Measurements from ENCODE around the gene SDC3. TPM values are rescaled to one million over a fixed set of nuclear protein-coding genes. Genes with fewer than 3 reads are reported as not detected.

The SDC3 gene
- total and polyA plus RNA-seq, 2 donors (not counting 1 experiment from before 2014, with no cell fraction given): 13.7 to 32.9 TPM

GRCh38 chr1:30845904-30846290 lies 62.7 kb downstream of the SDC3 start:
- no peak overlapping the region for H3K27ac ChIP-seq (ENCODE audit: insufficient read depth, low read length)
- peaks cover 8% of the 10 kb centered on the region for H3K27me3 ChIP-seq (ENCODE audit: control insufficient read depth, insufficient read depth, low read length)
- no peaks in the 10 kb centered on the region for H3K79me2 ChIP-seq (ENCODE audit: control insufficient read depth, insufficient read depth, low read length)
- TF ChIP-seq CTCF (conservative IDR thresholded peaks at IDR 0.05 in 1 of 2, IDR thresholded peaks at IDR 0.05 in 1 of 2; ENCODE audit: low read depth in 1 of 2, low read length in 2 of 2) (no peak), EZH2 (IDR thresholded peaks at IDR 0.05; ENCODE audit: low read length, missing control alignments) (no peak)
- H3K4me3 ChIP-seq (replicated peaks in 1 of 4; ENCODE audit: control extremely low read depth in 1 of 4, insufficient read depth in 1 of 4, low read depth in 3 of 4, low read length in 4 of 4): no peak overlapping the region
- H3K4me2 ChIP-seq (ENCODE audit: extremely low read depth, insufficient read depth, low read length): no peak overlapping the region
- H3K36me3 ChIP-seq (ENCODE audit: control insufficient read depth, insufficient read depth, low read length): no peaks in the 10 kb centered on the region
- no peaks in the 10 kb centered on the region for H4K20me1 ChIP-seq (ENCODE audit: control insufficient read depth, extremely low read depth, insufficient read depth, low read length)
- H2AFZ ChIP-seq (ENCODE audit: low read length): no peak overlapping the region
- H3K9ac ChIP-seq (ENCODE audit: insufficient read depth, low read length): no peak overlapping the region
- H3K4me1 ChIP-seq (ENCODE audit: control insufficient read depth, extremely low read depth, insufficient read depth, low read length): no peaks in the 10 kb centered on the region
- H3K9me3 ChIP-seq (ENCODE audit: control insufficient read depth, insufficient read depth, low read depth, low read length): no peaks in the 10 kb centered on the region
- no peak for DNase-seq (ENCODE audit: low read depth in 2 of 2)

GRCh38 chr1:30845237-30845903 lies 63.2 kb downstream of the SDC3 start:
- Histone ChIP-seq H3K4me2 (ENCODE audit: extremely low read depth, insufficient read depth, low read length) (no peak overlapping the region), H3K9ac (ENCODE audit: insufficient read depth, low read length) (no peak overlapping the region), H3K27me3 (ENCODE audit: control insufficient read depth, insufficient read depth, low read length) (peaks cover 13% of the 10 kb centered on the region), H3K4me3 (replicated peaks in 1 of 4; ENCODE audit: control extremely low read depth in 1 of 4, insufficient read depth in 1 of 4, low read depth in 3 of 4, low read length in 4 of 4) (no peak overlapping the region), H3K79me2 (ENCODE audit: control insufficient read depth, insufficient read depth, low read length) (no peaks in the 10 kb centered on the region), H2AFZ (ENCODE audit: low read length) (no peak overlapping the region), H3K4me1 (ENCODE audit: control insufficient read depth, extremely low read depth, insufficient read depth, low read length) (no peaks in the 10 kb centered on the region), H3K36me3 (ENCODE audit: control insufficient read depth, insufficient read depth, low read length) (no peaks in the 10 kb centered on the region), H4K20me1 (ENCODE audit: control insufficient read depth, extremely low read depth, insufficient read depth, low read length) (no peaks in the 10 kb centered on the region), H3K9me3 (ENCODE audit: control insufficient read depth, insufficient read depth, low read depth, low read length) (no peaks in the 10 kb centered on the region), H3K27ac (ENCODE audit: insufficient read depth, low read length) (no peak overlapping the region)
- DNase-seq (ENCODE audit: low read depth in 2 of 2): peak in 1 of 2 donors; percentile 14
- TF ChIP-seq CTCF (conservative IDR thresholded peaks at IDR 0.05 in 1 of 2, IDR thresholded peaks at IDR 0.05 in 1 of 2; ENCODE audit: low read depth in 1 of 2, low read length in 2 of 2) (no peak), EZH2 (IDR thresholded peaks at IDR 0.05; ENCODE audit: low read length, missing control alignments) (no peak)

- Histone ChIP-seq H3K27me3 (ENCODE audit: control insufficient read depth, insufficient read depth, low read length) (peaks cover 14% of the 10 kb centered on the region), H3K9me3 (ENCODE audit: control insufficient read depth, insufficient read depth, low read depth, low read length) (no peaks in the 10 kb centered on the region), H3K79me2 (ENCODE audit: control insufficient read depth, insufficient read depth, low read length) (no peaks in the 10 kb centered on the region), H3K9ac (ENCODE audit: insufficient read depth, low read length) (no peak overlapping the region), H2AFZ (ENCODE audit: low read length) (no peak overlapping the region), H3K4me3 (replicated peaks in 1 of 4; ENCODE audit: control extremely low read depth in 1 of 4, insufficient read depth in 1 of 4, low read depth in 3 of 4, low read length in 4 of 4) (no peak overlapping the region), H4K20me1 (ENCODE audit: control insufficient read depth, extremely low read depth, insufficient read depth, low read length) (no peaks in the 10 kb centered on the region), H3K27ac (ENCODE audit: insufficient read depth, low read length) (no peak overlapping the region), H3K4me1 (ENCODE audit: control insufficient read depth, extremely low read depth, insufficient read depth, low read length) (no peaks in the 10 kb centered on the region), H3K4me2 (ENCODE audit: extremely low read depth, insufficient read depth, low read length) (no peak overlapping the region), H3K36me3 (ENCODE audit: control insufficient read depth, insufficient read depth, low read length) (no peaks in the 10 kb centered on the region)
- DNase-seq (ENCODE audit: low read depth in 2 of 2): no peak
- TF ChIP-seq EZH2 (IDR thresholded peaks at IDR 0.05; ENCODE audit: low read length, missing control alignments): no peak
- TF ChIP-seq CTCF (conservative IDR thresholded peaks at IDR 0.05 in 1 of 2, IDR thresholded peaks at IDR 0.05 in 1 of 2; ENCODE audit: low read depth in 1 of 2, low read length in 2 of 2): no peak
Measured at GRCh38 chr1:30844631-30845030, 63.9 kb downstream of the SDC3 start.

Measured in fibroblast of lung (primary cell).